ENCODE data around the gene RHBDD3. TPM values are rescaled to one million over a fixed set of nuclear protein-coding genes. Genes with fewer than 3 reads are reported as not detected.

The RHBDD3 gene
- total and polyA plus RNA-seq, 2 of the 8 experiments (the other 6 are each of a cell fraction or from before 2014, with no cell fraction given) = 72.1 to 117 TPM

DNA sequence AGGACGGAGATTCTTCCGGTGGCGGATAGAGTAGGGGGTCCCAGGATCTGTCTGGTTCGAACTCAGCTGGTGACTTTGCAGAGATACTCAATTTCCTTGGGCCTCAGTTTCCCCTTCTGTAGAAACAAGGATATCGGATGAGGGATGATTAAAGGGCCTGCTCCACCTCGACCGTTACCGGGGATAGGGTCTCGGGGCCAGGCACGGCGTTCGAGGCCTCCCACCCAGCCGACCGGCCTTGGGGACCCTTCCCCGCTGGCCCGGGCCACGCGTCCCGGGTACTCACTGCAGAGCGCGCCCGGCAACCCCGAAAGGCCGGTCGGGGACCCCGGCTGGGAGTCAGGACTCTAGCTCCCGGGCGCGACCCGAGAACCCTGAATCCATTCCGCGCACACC, 321 bp downstream of the RHBDD3 start:
- WGBS, 2 experiments (ENCODE audit: extremely low coverage in 1 of 2, insufficient coverage in 1 of 2, insufficient read length in 1 of 2, insufficient replicate concordance in 2 of 2, low coverage in 1 of 2, low lambda C conversion rate in 2 of 2, missing lambda C conversion rate in 1 of 2) = 1% methylated on average over 27 of the region's 32 CpGs; no CpG with 5 or more reads in 1 of the 2 experiments
- peak overlapping the region; percentile 60 for H2BK12ac ChIP-seq (ENCODE audit: low read depth, low read length)
- H2BK20ac ChIP-seq (ENCODE audit: low read length) = no peak overlapping the region
- CTCF ChIA-PET (ENCODE audit: partially characterized antibody) = interaction anchor here (1.1 to 4.4 kb wide), 2 partner anchors 22 to 155 kb away, joined by 3 to 17 read pairs; no protein-coding TSS in a partner anchor
- peak overlapping the region; percentile 100 for H2BK5ac ChIP-seq (ENCODE audit: low read depth, low read length)
- H2BK120ac ChIP-seq (replicated peaks; ENCODE audit: low read depth, low read length) = no peak overlapping the region
- FAIRE-seq = no peak
- H4K20me1 ChIP-seq (replicated peaks in 1 of 2; ENCODE audit: control insufficient read depth in 1 of 2, insufficient read depth in 2 of 2, low read length in 2 of 2) = peaks cover 27 to 28% of the 10 kb centered on the region in 2 experiments
- no peaks in the 10 kb centered on the region for H3K9me3 ChIP-seq (ENCODE audit: insufficient read depth in 2 of 2, low read depth in 1 of 2, low read length in 1 of 2)
- peaks cover 6 to 19% (median 11%) of the 10 kb centered on the region in 4 experiments; a peak in 6 of 7 replicates for H3K4me1 ChIP-seq (replicated peaks in 1 of 4; ENCODE audit: control insufficient read depth in 3 of 4, insufficient read depth in 4 of 4, low read length in 3 of 4)
- H3K23ac ChIP-seq (ENCODE audit: insufficient read length) = no peak overlapping the region
- peak overlapping the region; percentile 95; the same call in 1 of the 2 replicates for H2BK15ac ChIP-seq (ENCODE audit: low read length)
- H3K4me3 ChIP-seq (ENCODE audit: extremely low read depth in 1 of 4, insufficient read depth in 2 of 4, low read depth in 3 of 4, low read length in 4 of 4) = peak overlapping the region; percentile 80 to 96 (median 95)
- no peak overlapping the region for H2AFZ ChIP-seq (ENCODE audit: low read length)
- peak overlapping the region; percentile 100 for H3K27ac ChIP-seq (ENCODE audit: low read depth, low read length)
- no peak overlapping the region for H3K14ac ChIP-seq (ENCODE audit: insufficient read length)
- H4K91ac ChIP-seq (replicated peaks; ENCODE audit: insufficient read length, low read length) = peak overlapping the region; percentile 81
- H3K56ac ChIP-seq (replicated peaks; ENCODE audit: insufficient read length, low read depth, low read length) = peak overlapping the region; percentile 99
- H3K9ac ChIP-seq (replicated peaks in 1 of 4; ENCODE audit: extremely low read depth in 1 of 4, low read depth in 3 of 4, low read length in 3 of 4) = peak overlapping the region; percentile 94 to 100 (median 100)
- peak overlapping the region; percentile 89 for H3K18ac ChIP-seq (ENCODE audit: extremely low read depth, low read length)
- peaks cover 38 to 61% of the 10 kb centered on the region in 2 experiments for H3K79me2 ChIP-seq (ENCODE audit: control insufficient read depth in 1 of 2, insufficient read depth in 2 of 2, low read length in 2 of 2)
- peaks cover 8% of the 10 kb centered on the region for H3K79me1 ChIP-seq (ENCODE audit: low read depth, low read length)
- POLR2A ChIA-PET (ENCODE audit: partially characterized antibody) = interaction anchor here (0.6 to 21.4 kb wide), 16 partner anchors 8 to 499 kb away, joined by 3 to 436 read pairs (median 6); partner anchors contain the start of genes EMID1, GAS2L1 and XBP1
- no peak overlapping the region for H2AK5ac ChIP-seq (ENCODE audit: low read depth, low read length)
- no peaks in the 10 kb centered on the region for H3K27me3 ChIP-seq (replicated peaks in 1 of 4; ENCODE audit: control insufficient read depth in 3 of 4, extremely low read depth in 1 of 4, insufficient read depth in 3 of 4, low read length in 3 of 4)
- H4K8ac ChIP-seq (ENCODE audit: extremely low read depth, insufficient read depth, low read length) = peak overlapping the region; percentile 100
- TF ChIP-seq RFX5 (IDR thresholded peaks at IDR 0.05; ENCODE audit: borderline replicate concordance, low read depth, low read length) = no peak
- TF ChIP-seq SIN3A (conservative IDR thresholded peaks at IDR 0.05 in 1 of 2, IDR thresholded peaks at IDR 0.05 in 1 of 2; ENCODE audit: low read depth in 1 of 2, low read length in 2 of 2) = peak in 1 of 2 experiments; percentile 34; a peak in 1 of 4 replicates
- TF ChIP-seq PHF8 (conservative IDR thresholded peaks at IDR 0.05; ENCODE audit: low read depth, low read length) = peak; percentile 73
- TF ChIP-seq TAF7 (optimal IDR thresholded peaks at IDR 0.05; ENCODE audit: borderline replicate concordance, low read depth, low read length) = peak; percentile 16
- TF ChIP-seq CHD1 (IDR thresholded peaks at IDR 0.05; ENCODE audit: low read depth, low read length) = no peak
- 0 out of 2 replicates have a peak, but pooled peaks have one; percentile 20 for TF ChIP-seq EGR1 (IDR thresholded peaks at IDR 0.05; ENCODE audit: borderline replicate concordance, low read depth, low read length)
- no peak for DNase-seq (ENCODE audit: low read depth in 1 of 2, low spot score in 2 of 2)
- H3K23me2 ChIP-seq (ENCODE audit: low read depth, low read length) = peaks cover 18% of the 10 kb centered on the region
- peaks cover 12 to 59% (median 21%) of the 10 kb centered on the region in 4 experiments for H3K36me3 ChIP-seq (ENCODE audit: control insufficient read depth in 2 of 4, insufficient read depth in 4 of 4, low read length in 3 of 4)
- H3K4ac ChIP-seq (replicated peaks; ENCODE audit: insufficient read length, low read depth, low read length) = peak overlapping the region; percentile 11
- peak overlapping the region; percentile 77 for H4K5ac ChIP-seq (ENCODE audit: insufficient read length, low read depth, low read length)
- peak overlapping the region; percentile 73 to 80 for H3K4me2 ChIP-seq (ENCODE audit: insufficient read depth in 1 of 2, low read depth in 2 of 2, low read length in 2 of 2)
